ENCODE measurements around the gene AOPEP.
A peak's percentile ranks its signal among the peaks of the same experiment; 100 is the strongest.

The AOPEP gene

GRCh38 chr9:94808926-94809700 lies 82.6 kb downstream of the AOPEP start:
- peaks cover 0 to 77% (median 34%) of the 10 kb centered on the region in 4 donors for H3K4me1 ChIP-seq
- TF ChIP-seq CTCF (IDR thresholded peaks at IDR 0.05) = no peak
- peak overlapping the region; percentile 66 to 67 for H3K27ac ChIP-seq
- H3K4me3 ChIP-seq = no peak overlapping the region
- no peak for DNase-seq
- H3K9me3 ChIP-seq = no peaks in the 10 kb centered on the region
- no peaks in the 10 kb centered on the region for H3K27me3 ChIP-seq
- intact Hi-C loops (cut with DNase I; ENCODE audit: low total_unique reads) = no loop called here
- peaks cover 0 to 5% (median 0%) of the 10 kb centered on the region in 3 donors for H3K36me3 ChIP-seq

GRCh38 chr9:94809778-94810177 lies 83.3 kb downstream of the AOPEP start:
- peaks cover 0 to 70% (median 33%) of the 10 kb centered on the region in 4 donors for H3K4me1 ChIP-seq
- peak overlapping the region in 1 of 2 donors; percentile 67 for H3K27ac ChIP-seq
- no peak for DNase-seq
- no peaks in the 10 kb centered on the region for H3K27me3 ChIP-seq
- H3K4me3 ChIP-seq = no peak overlapping the region
- intact Hi-C loops (cut with DNase I; ENCODE audit: low total_unique reads) = no loop called here
- no peak for TF ChIP-seq CTCF (IDR thresholded peaks at IDR 0.05)
- H3K9me3 ChIP-seq = no peaks in the 10 kb centered on the region
- H3K36me3 ChIP-seq = peaks cover 0 to 5% (median 0%) of the 10 kb centered on the region in 3 donors

GRCh38 chr9:94811074-94811473 lies 84.6 kb downstream of the AOPEP start:
- DNase-seq = no peak
- Histone ChIP-seq H3K4me1 (peaks cover 0 to 57% (median 25%) of the 10 kb centered on the region in 4 donors), H3K36me3 (peaks cover 0 to 5% (median 0%) of the 10 kb centered on the region in 3 donors), H3K27me3 (no peaks in the 10 kb centered on the region), H3K9me3 (no peaks in the 10 kb centered on the region), H3K27ac (no peak overlapping the region), H3K4me3 (no peak overlapping the region)
- no peak for TF ChIP-seq CTCF (IDR thresholded peaks at IDR 0.05)
- intact Hi-C loops (cut with DNase I; ENCODE audit: low total_unique reads) = no loop called here

GRCh38 chr9:94812343-94812742 lies 85.8 kb downstream of the AOPEP start:
- DNase-seq = no peak
- Histone ChIP-seq H3K4me1 (peaks cover 0 to 47% (median 23%) of the 10 kb centered on the region in 4 donors), H3K9me3 (no peaks in the 10 kb centered on the region), H3K4me3 (no peak overlapping the region), H3K36me3 (peaks cover 0 to 5% (median 0%) of the 10 kb centered on the region in 3 donors), H3K27ac (peak overlapping the region; percentile 15 to 21), H3K27me3 (no peaks in the 10 kb centered on the region)
- intact Hi-C loops (cut with DNase I; ENCODE audit: low total_unique reads) = no loop called here
- TF ChIP-seq CTCF (IDR thresholded peaks at IDR 0.05) = no peak

- DNase-seq = no peak
- intact Hi-C loops (cut with DNase I; ENCODE audit: low total_unique reads) = no loop called here
- H3K4me1 ChIP-seq = peaks cover 0 to 47% (median 24%) of the 10 kb centered on the region in 4 donors
- no peaks in the 10 kb centered on the region for H3K27me3 ChIP-seq
- no peaks in the 10 kb centered on the region for H3K36me3 ChIP-seq
- TF ChIP-seq CTCF (IDR thresholded peaks at IDR 0.05) = no peak
- H3K27ac ChIP-seq = no peak overlapping the region
- H3K9me3 ChIP-seq = no peaks in the 10 kb centered on the region
- H3K4me3 ChIP-seq = no peak overlapping the region
Observed at GRCh38 chr9:94813379-94813778, 86.9 kb downstream of the AOPEP start.

All from tibial artery (tissue), 4 donors.